GM12878 (cell line): Measurements from ENCODE around the gene SKIL. TPM values are rescaled to one million over a fixed set of nuclear protein-coding genes. Genes with fewer than 3 reads are reported as not detected.
"Not testable (repeated sequence)": the region's sequence is repeated elsewhere in the genome, so short reads cannot be mapped to it uniquely, and the experiment has no call there.

Experiments
- ATAC-seq: fragments of 200-7000 bp; cut with Tn5 transposase; 3 replicates; pipeline ENCODE4 v1.9.1; 2020; ENCODE audit warnings: mild to moderate bottlenecking, moderate library complexity
- BruUV-seq: library from RNA; stranded (reverse); fragments of 400-500 nt; replicated peaks from 2 replicates; lab custom pipeline; 2021; lab: Mats Ljungman, UMichigan
- CTCF ChIA-PET: fragments of 300-600 bp; sonication (Branson Sonifier 250); formaldehyde crosslinking; extraction: SDS; loops from one replicate; lab custom pipeline; 2021; ENCODE audit warnings: inconsistent platforms; lab: Yijun Ruan, JAX
- POLR2A ChIA-PET: fragments of 350-600 bp; formaldehyde crosslinking; extraction: SDS; loops from one replicate; lab custom pipeline; 2021; ENCODE audit warnings: inconsistent platforms; lab: Charles Lee
- RAD21 ChIA-PET: fragments of 300-600 bp; sonication (Branson Sonifier 250); formaldehyde crosslinking; loops from one replicate; lab custom pipeline; 2023; ENCODE audit warnings: antibody characterized with exemption; ENCODE audit not compliant: unreplicated experiment; lab: Charles Lee
- SMC1A ChIA-PET: fragments of 300-600 bp; sonication (Branson Sonifier 250); formaldehyde crosslinking; loops from one replicate; lab custom pipeline; 2023; ENCODE audit not compliant: unreplicated experiment, uncharacterized antibody; lab: Charles Lee
- DNase-seq: peaks from one replicate; pipeline ENCODE4 v3.0.0-alpha.2; 2011; ENCODE audit warnings: low read depth, low spot score
- FAIRE-seq: peaks from 3 replicates; lab custom pipeline; 2011; peaks lifted over from hg19 to GRCh38; lab: Jason Lieb, UNC
- H2AFZ ChIP-seq: 2 replicates; pipeline ENCODE4 v1.6.0; 2011; ENCODE audit warnings: low read depth, low read length, control low read depth; ENCODE audit not compliant: control insufficient read depth
- H3K27ac ChIP-seq: 2 replicates; pipeline ENCODE4 v1.5.1; 2011; ENCODE audit warnings: control low read depth; ENCODE audit not compliant: control insufficient read depth, insufficient read depth
- H3K27me3 ChIP-seq, 2 experiments: replicated peaks in 1 of 2; 2 replicates each; pipeline versions ENCODE4 v1.6.0 to v1.6.1; 2011; ENCODE audit warnings: low read length in 1 of 2; ENCODE audit not compliant: control insufficient read depth in 2 of 2, insufficient read depth in 2 of 2
- H3K36me3 ChIP-seq, 2 experiments: 2 replicates each; pipeline ENCODE4 v1.5.1; 2011; ENCODE audit warnings: low read length in 1 of 2; ENCODE audit not compliant: control insufficient read depth in 2 of 2, insufficient read depth in 2 of 2
- H3K4me1 ChIP-seq: 2 replicates; pipeline ENCODE4 v1.6.1; 2011; ENCODE audit warnings: mild to moderate bottlenecking, low read length, moderate library complexity, mixed read lengths; ENCODE audit not compliant: control insufficient read depth, insufficient read depth
- H3K4me2 ChIP-seq: 2 replicates; pipeline ENCODE4 v1.6.0; 2011; ENCODE audit warnings: control low read depth; ENCODE audit not compliant: control insufficient read depth, insufficient read depth
- H3K4me3 ChIP-seq: fragments of 200-600 bp; sonication (generic); 2 replicates; pipeline ENCODE4 v1.5.1; 2016
- H3K79me2 ChIP-seq: 2 replicates; pipeline ENCODE4 v1.6.0; 2011; ENCODE audit warnings: low read length; ENCODE audit not compliant: control insufficient read depth, insufficient read depth
- H3K9ac ChIP-seq: 2 replicates; pipeline ENCODE4 v1.8.0; 2011; ENCODE audit warnings: low read length, control low read depth, mixed read lengths; ENCODE audit not compliant: control insufficient read depth, insufficient read depth
- H3K9me3 ChIP-seq: replicated peaks from 3 replicates; pipeline ENCODE4 v1.5.1; 2011; ENCODE audit warnings: mild to moderate bottlenecking, low read length; ENCODE audit not compliant: control insufficient read depth, insufficient read depth
- H4K20me1 ChIP-seq: 2 replicates; pipeline ENCODE4 v1.6.0; 2011; ENCODE audit not compliant: control insufficient read depth, insufficient read depth
- ATF7 ChIP-seq: fragments of 450-650 bp; IDR thresholded peaks from 2 replicates; pipeline ENCODE4 v1.6.1; 2016; ENCODE audit warnings: low read depth, mild to moderate bottlenecking
- BACH1 ChIP-seq: fragments of 450-650 bp; IDR thresholded peaks from 2 replicates; pipeline ENCODE4 v1.6.1; 2017; ENCODE audit warnings: mild to moderate bottlenecking, borderline replicate concordance
- CHD4 ChIP-seq: fragments of 200-600 bp; sonication (generic); IDR thresholded peaks from 2 replicates; pipeline ENCODE4 v1.6.1; 2016; ENCODE audit warnings: mild to moderate bottlenecking
- CREM ChIP-seq: IDR thresholded peaks from 2 replicates; pipeline ENCODE4 v1.6.1; 2014; ENCODE audit warnings: antibody characterized with exemption, low read depth
- NFYA ChIP-seq: IDR thresholded peaks from 2 replicates; pipeline ENCODE4 v1.6.1; 2011; ENCODE audit warnings: low read depth, mild to moderate bottlenecking, low read length, improper control_type of control experiment, borderline replicate concordance
- NRF1 ChIP-seq: conservative IDR thresholded peaks from 2 replicates; pipeline ENCODE4 v1.6.1; 2011; ENCODE audit warnings: mild to moderate bottlenecking, low read depth, low read length, improper control_type of control experiment
- PAX8 ChIP-seq: fragments of 450-650 bp; IDR thresholded peaks from 2 replicates; pipeline ENCODE4 v1.6.1; 2017; ENCODE audit warnings: mild to moderate bottlenecking, moderate library complexity
- POLR2A ChIP-seq: IDR thresholded peaks from 2 replicates; pipeline ENCODE4 v1.6.1; 2011; ENCODE audit warnings: low read depth, mild to moderate bottlenecking, low read length
- RBBP5 ChIP-seq: fragments of 200-600 bp; sonication (generic); conservative IDR thresholded peaks from 2 replicates; pipeline ENCODE4 v1.6.1; 2016
- RUNX3 ChIP-seq: IDR thresholded peaks from 2 replicates; pipeline ENCODE4 v1.6.1; 2012; ENCODE audit warnings: low read length, inconsistent platforms
- WRNIP1 ChIP-seq: IDR thresholded peaks from 2 replicates; pipeline ENCODE4 v1.6.1; 2011; ENCODE audit warnings: low read depth, low read length, improper control_type of control experiment, borderline replicate concordance
- ZBTB11 ChIP-seq: fragments of 450-650 bp; formaldehyde crosslinking; IDR thresholded peaks from 2 replicates; pipeline ENCODE4 v1.5.0; 2022; ENCODE audit warnings: mild to moderate bottlenecking, missing genetic modification characterization
- ZBTB33 ChIP-seq: fragments of 450-650 bp; IDR thresholded peaks from 2 replicates; pipeline ENCODE4 v1.6.1; 2017; ENCODE audit warnings: mild to moderate bottlenecking
- WGBS: methylation state at CpG from one replicate; pipeline ENCODE4 v1.1.6; 2016; ENCODE audit warnings: low lambda C conversion rate; ENCODE audit not compliant: insufficient replicate concordance, insufficient coverage; ENCODE audit errors: missing lambda C conversion rate; 5-methylcytosine and 5-hydroxymethylcytosine counted together
- in situ Hi-C: fragments of 300-500 bp; cut with MboI; formaldehyde crosslinking; loops from 9 replicates; pipeline ENCODE4 v1.14.3; 2018; ENCODE audit warnings: mixed read lengths
- intact Hi-C: fragments of 100-400 bp; cut with micrococcal nuclease; formaldehyde crosslinking; loops from one replicate; pipeline ENCODE4 v1.14.2; 2022; ENCODE audit not compliant: unreplicated experiment
- polyA plus RNA-seq, 11 experiments: library from polyadenylated mRNA; depleted of rRNA in 4 of 11; unstranded in 6 of 11; stranded (reverse) in 5 of 11; fragments of >200 nt; fragmentation: Nextera tagmentation in 4 of 11; fragmentation: Illumina TruSeq in 1 of 11; extraction: Ambion mirVana in 4 of 11; extraction: Trizol in 1 of 11; gene quantifications; 1 replicate in 1 of 11; 2 replicates in 10 of 11; pipeline versions ENCODE4 v1.2.1 to v1.2.3, GENCODE V29; 2011 to 2016; ENCODE audit warnings: inconsistent platforms in 2 of 11, missing spikeins in 2 of 11, low read depth in 1 of 11
- total RNA-seq, 4 experiments: library from RNA; depleted of rRNA in 3 of 4; stranded (reverse); fragments of >200 nt in 3 of 4; fragmentation: Illumina TruSeq in 1 of 4; extraction: Trizol in 1 of 4; gene quantifications; 2 replicates each; pipeline versions ENCODE4 v1.2.1 to v1.2.3, GENCODE V29; 2013 to 2021

Gene SKIL
- total and polyA plus RNA-seq, 10 of the 15 experiments (the other 5 are each of a cell fraction or from before 2014, with no cell fraction given): 2.7 to 14.8 (median 6.7) TPM

GRCh38 chr3:170338690-170339340 is 18.7 kb upstream of the SKIL start:
- in situ Hi-C loops: no loop called here
- BruUV-seq: no TSS peak
- H3K4me1 ChIP-seq: no peaks in the 10 kb centered on the region
- ATAC-seq (no peak), DNase-seq (no peak)
- no peaks in the 10 kb centered on the region for H3K79me2 ChIP-seq
- RAD21 ChIA-PET: interaction anchor here (0.7 kb wide), 1 partner anchor 165 kb away, joined by 5 read pairs; no protein-coding TSS in a partner anchor
- POLR2A ChIA-PET: interaction anchor here (0.6 kb wide), 1 partner anchor 108 kb away, joined by 3 read pairs; no protein-coding TSS in a partner anchor
- no peaks in the 10 kb centered on the region for H3K36me3 ChIP-seq
- H3K4me2 ChIP-seq: no peak overlapping the region
- H3K9me3 ChIP-seq: peaks cover 2% of the 10 kb centered on the region; the same call in 2 of the 3 replicates
- no peak for TF ChIP-seq ZBTB11 (CRISPR knock-in tag)
- TF ChIP-seq RBBP5: no peak
- no peak for TF ChIP-seq NRF1
- TF ChIP-seq RUNX3: no peak
- TF ChIP-seq PAX8: no peak
- no peak for TF ChIP-seq NFYA
- no peak for TF ChIP-seq ZBTB33
- TF ChIP-seq ATF7: no peak
- TF ChIP-seq POLR2A: no peak
- no peak for TF ChIP-seq WRNIP1
- TF ChIP-seq CHD4: no peak
- TF ChIP-seq CREM: no peak
- TF ChIP-seq BACH1: no peak
- TF ChIP-seq, all 136 proteins: peak for 0
- Histone ChIP-seq H3K9ac (no peak overlapping the region), H3K4me3 (no peak overlapping the region), H3K27ac (no peak overlapping the region), H4K20me1 (no peaks in the 10 kb centered on the region), H2AFZ (no peak overlapping the region), H3K27me3 (no peaks in the 10 kb centered on the region)
- intact Hi-C loops: no loop called here
- FAIRE-seq: no peak
- SMC1A ChIA-PET: interaction anchor here (1.0 to 1.2 kb wide), 2 partner anchors 22 to 72 kb away, joined by 3 to 4 read pairs; no protein-coding TSS in a partner anchor
- CTCF ChIA-PET: no interaction called here
- 0% methylated on average over 1 of the region's 1 CpG for whole genome bisulfite sequencing

DNA sequence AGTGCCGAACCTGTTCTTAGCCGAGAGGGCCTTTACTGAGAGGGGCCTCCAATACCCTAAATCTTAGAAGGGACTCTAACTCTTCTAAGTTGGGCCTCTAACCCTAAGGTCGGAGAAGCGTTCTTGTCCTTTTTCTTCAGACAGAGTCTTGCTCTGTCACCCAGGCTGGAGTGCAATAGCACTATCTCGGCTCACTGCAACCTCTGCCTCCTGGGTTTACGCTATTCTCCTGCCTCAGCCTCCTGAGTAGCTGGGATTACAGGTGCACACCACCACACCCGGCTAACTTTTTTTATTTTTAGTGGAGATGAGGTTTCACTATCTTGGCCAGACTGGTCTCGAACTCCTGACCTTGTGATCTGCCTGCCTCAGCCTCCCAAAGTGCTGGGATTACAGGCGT is 15.2 kb upstream of the SKIL start:
- H3K9ac ChIP-seq, H3K27me3 ChIP-seq, H2AFZ ChIP-seq, H3K4me2 ChIP-seq, H3K9me3 ChIP-seq, POLR2A ChIA-PET, ATAC-seq, H4K20me1 ChIP-seq, BruUV-seq, CTCF ChIA-PET, in situ Hi-C loops, RAD21 ChIA-PET, H3K27ac ChIP-seq, H3K4me3 ChIP-seq, DNase-seq, intact Hi-C loops, H3K4me1 ChIP-seq, FAIRE-seq, H3K79me2 ChIP-seq, H3K36me3 ChIP-seq: not testable (repeated sequence)
- WGBS: 58% methylated on average over 9 of the region's 9 CpGs
- SMC1A ChIA-PET: interaction anchor here (2.2 kb wide), 1 partner anchor 11 kb away, joined by 6 read pairs; no protein-coding TSS in a partner anchor
